HEK293 (cell line): ENCODE data around the gene FGD4.

ENCODE experiments used
- CTCF ChIP-seq: fragments of 450-650 bp; formaldehyde crosslinking; IDR thresholded peaks from 2 replicates; pipeline ENCODE4 v1.5.1; 2016; ENCODE audit warnings: missing biosample characterization, missing genetic modification characterization
- MYNN ChIP-seq: fragments of 450-650 bp; formaldehyde crosslinking; IDR thresholded peaks from 2 replicates; pipeline ENCODE4 v1.5.1; 2016; ENCODE audit warnings: missing biosample characterization, missing genetic modification characterization, borderline replicate concordance
- PBX3 ChIP-seq: sonication (generic); formaldehyde crosslinking; IDR thresholded peaks from 2 replicates; pipeline ENCODE4 v1.8.1; 2022; ENCODE audit warnings: mild to moderate bottlenecking, moderate library complexity, missing genetic modification reagents
- ZBTB11 ChIP-seq: fragments of 450-650 bp; formaldehyde crosslinking; conservative IDR thresholded peaks from 2 replicates; pipeline ENCODE4 v1.5.1; 2016; ENCODE audit warnings: low read depth, missing biosample characterization, missing genetic modification characterization
- ZBTB21 ChIP-seq: fragments of 450-650 bp; formaldehyde crosslinking; IDR thresholded peaks from 2 replicates; pipeline ENCODE4 v1.5.1; 2017; ENCODE audit warnings: missing biosample characterization, missing genetic modification characterization
- ZFP37 ChIP-seq: fragments of 450-650 bp; formaldehyde crosslinking; IDR thresholded peaks from 2 replicates; pipeline ENCODE4 v1.5.1; 2016; ENCODE audit warnings: missing biosample characterization, missing genetic modification characterization
- ZNF16 ChIP-seq: fragments of 450-650 bp; formaldehyde crosslinking; IDR thresholded peaks from 2 replicates; pipeline ENCODE4 v1.5.1; 2016; ENCODE audit warnings: low read depth, missing biosample characterization, missing genetic modification characterization
- ZNF274 ChIP-seq, 2 experiments: fragments of 200-500 bp in 1 of 2; fragments of 450-650 bp in 1 of 2; sonication (Bioruptor generic) in 1 of 2; formaldehyde crosslinking in 1 of 2; IDR thresholded peaks; 2 replicates each; pipeline versions ENCODE4 v1.5.1 to v1.6.1; 2014 to 2016; ENCODE audit warnings: borderline replicate concordance in 1 of 2, inconsistent platforms in 1 of 2, low read length in 1 of 2, missing biosample characterization in 1 of 2, missing genetic modification characterization in 1 of 2
- ZNF670 ChIP-seq: fragments of 450-650 bp; formaldehyde crosslinking; IDR thresholded peaks from 2 replicates; pipeline ENCODE4 v1.5.1; 2016; ENCODE audit warnings: missing biosample characterization, missing genetic modification characterization, low read depth
- ZNF768 ChIP-seq: fragments of 450-650 bp; formaldehyde crosslinking; IDR thresholded peaks from 2 replicates; pipeline ENCODE4 v1.5.1; 2018; ENCODE audit warnings: missing biosample characterization, mild to moderate bottlenecking, missing genetic modification characterization
- ZSCAN30 ChIP-seq: fragments of 450-650 bp; IDR thresholded peaks from 2 replicates; pipeline ENCODE4 v1.5.1; 2018; ENCODE audit warnings: missing biosample characterization, mild to moderate bottlenecking, missing genetic modification characterization, moderate library complexity
- ZSCAN4 ChIP-seq: fragments of 450-650 bp; formaldehyde crosslinking; IDR thresholded peaks from 2 replicates; pipeline ENCODE4 v1.5.1; 2017; ENCODE audit warnings: missing biosample characterization, missing genetic modification characterization

GRCh38 chr12:32589165-32589865 is 190.0 kb downstream of the FGD4 start:
- no peak for TF ChIP-seq CTCF
- TF ChIP-seq PBX3 (CRISPR knock-in tag): no peak
- TF ChIP-seq ZNF274 (IDR thresholded peaks at IDR 0.05; ENCODE audit: low read length): no peak
- no peak for TF ChIP-seq ZNF274 (tag by site-specific recombination; IDR thresholded peaks at IDR 0.05; ENCODE audit: borderline replicate concordance)
- no peak for TF ChIP-seq ZNF670
- TF ChIP-seq ZBTB11 (tag by site-specific recombination): no peak
- no peak for TF ChIP-seq ZFP37 (tag by site-specific recombination)
- no peak for TF ChIP-seq ZBTB21 (tag by site-specific recombination)
- no peak for TF ChIP-seq ZSCAN4
- no peak for TF ChIP-seq ZNF768 (tag by site-specific recombination)
- TF ChIP-seq MYNN (tag by site-specific recombination): no peak
- no peak for TF ChIP-seq ZNF16 (tag by site-specific recombination)
- TF ChIP-seq ZSCAN30 (tag by site-specific recombination): no peak
